NCI-H82 treated with DMSO at 0.1 percent for 48 hours (cell line): ENCODE results near the gene NPR3.
"Not testable (repeated sequence)": the region's sequence is repeated elsewhere in the genome, so short reads cannot be mapped to it uniquely, and the experiment has no call there.

ENCODE experiments used
- DNase-seq: peaks from one replicate; lab custom pipeline; 2025; ENCODE audit not compliant: unreplicated experiment; lab: John Stamatoyannopoulos, UW

The NPR3 gene

GRCh38 chr5:32760091-32760509, 49.0 kb downstream of the NPR3 start:
- no peak for DNase-seq

- DNase-seq, result no peak
Observed at GRCh38 chr5:32765266-32765665, 54.1 kb downstream of the NPR3 start.

GRCh38 chr5:32767948-32768467, 56.9 kb downstream of the NPR3 start:
- DNase-seq, result no peak

GRCh38 chr5:32769711-32770110, 58.6 kb downstream of the NPR3 start:
- no peak for DNase-seq

GRCh38 chr5:32770444-32770843, 59.3 kb downstream of the NPR3 start:
- no peak for DNase-seq

GRCh38 chr5:32771037-32771436, 59.9 kb downstream of the NPR3 start:
- no peak for DNase-seq

GRCh38 chr5:32773944-32774343, 62.8 kb downstream of the NPR3 start:
- no peak for DNase-seq

- no peak for DNase-seq
Observed at GRCh38 chr5:32776200-32776599, 65.1 kb downstream of the NPR3 start.

GRCh38 chr5:32777222-32777621, 66.1 kb downstream of the NPR3 start:
- no peak for DNase-seq

- DNase-seq, result no peak
Observed at GRCh38 chr5:32777733-32778132, 66.6 kb downstream of the NPR3 start.

- DNase-seq, result no peak
Observed at GRCh38 chr5:32778403-32778802, 67.3 kb downstream of the NPR3 start.

- no peak for DNase-seq
Observed at GRCh38 chr5:32779754-32780415, 68.8 kb downstream of the NPR3 start.

- no peak for DNase-seq
Observed at GRCh38 chr5:32780508-32780919, 69.4 kb downstream of the NPR3 start.

- DNase-seq, result no peak
Observed at GRCh38 chr5:32783661-32784060, 72.5 kb downstream of the NPR3 start.

GRCh38 chr5:32785611-32786254, 74.6 kb downstream of the NPR3 start:
- DNase-seq, result no peak

GRCh38 chr5:32786311-32786710, 75.2 kb downstream of the NPR3 start:
- no peak for DNase-seq

- DNase-seq, result no peak
Observed at GRCh38 chr5:32790411-32790951, 79.4 kb downstream of the NPR3 start.

GRCh38 chr5:32791536-32792243, 80.6 kb downstream of the NPR3 start:
- no peak for DNase-seq

- DNase-seq, result no peak
Observed at GRCh38 chr5:32794086-32794485, 83.0 kb downstream of the NPR3 start.

GRCh38 chr5:32802764-32803163, 91.6 kb downstream of the NPR3 start:
- no peak for DNase-seq

GRCh38 chr5:32803656-32804055, 92.5 kb downstream of the NPR3 start:
- no peak for DNase-seq

- DNase-seq, result not testable (repeated sequence)
Observed at GRCh38 chr5:32805462-32805861, 94.3 kb downstream of the NPR3 start.
